IMR-90 (cell line): Measurements from ENCODE around the gene HTATSF1. TPM values are rescaled to one million over a fixed set of nuclear protein-coding genes. Genes with fewer than 3 reads are reported as not detected.

ENCODE experiments used
- ATAC-seq: fragments of 200-7000 bp; cut with Tn5 transposase; 2 replicates; pipeline ENCODE4 v1.9.1; 2020; ENCODE audit warnings: low read depth, mild to moderate bottlenecking, moderate library complexity
- BruUV-seq: library from RNA; stranded (reverse); fragments of 400-500 nt; replicated peaks from 2 replicates; lab custom pipeline; 2021; lab: Mats Ljungman, UMichigan
- CTCF ChIA-PET: fragments of 300-600 bp; formaldehyde crosslinking; extraction: SDS; loops from one replicate; lab custom pipeline; 2021; ENCODE audit warnings: antibody characterized with exemption; lab: Yijun Ruan, JAX
- POLR2A ChIA-PET: fragments of 300-600 bp; sonication (Branson Sonifier 250); formaldehyde crosslinking; loops from one replicate; lab custom pipeline; 2022; ENCODE audit warnings: antibody characterized with exemption; ENCODE audit not compliant: unreplicated experiment; lab: Charles Lee
- DNase-seq: peaks from one replicate; pipeline ENCODE4 v3.0.0; 2013
- H2AFZ ChIP-seq: replicated peaks from 2 replicates; pipeline ENCODE3; 2013; ENCODE audit warnings: low read length, mild to moderate bottlenecking; ENCODE audit not compliant: poor library complexity
- H2AK5ac ChIP-seq: 2 replicates; pipeline ENCODE4 v1.6.1; 2013; ENCODE audit warnings: low read depth, low read length, inconsistent platforms
- H2AK9ac ChIP-seq: replicated peaks from 2 replicates; pipeline ENCODE3; 2013; ENCODE audit warnings: mild to moderate bottlenecking, low read depth, low read length, moderate library complexity; ENCODE audit not compliant: poor library complexity
- H2BK120ac ChIP-seq: 2 replicates; pipeline ENCODE4 v1.6.1; 2013; ENCODE audit warnings: low read depth, low read length, inconsistent platforms
- H2BK15ac ChIP-seq: 3 replicates; pipeline ENCODE4 v1.6.1; 2013; ENCODE audit warnings: low read depth, low read length, inconsistent platforms
- H2BK20ac ChIP-seq: 2 replicates; pipeline ENCODE4 v1.6.1; 2013; ENCODE audit warnings: low read depth, mild to moderate bottlenecking, inconsistent platforms, low read length, moderate library complexity
- H2BK5ac ChIP-seq: 2 replicates; pipeline ENCODE4 v1.6.1; 2013; ENCODE audit warnings: mild to moderate bottlenecking, low read depth, low read length, inconsistent platforms; ENCODE audit not compliant: poor library complexity, severe bottlenecking
- H3K14ac ChIP-seq: replicated peaks from 2 replicates; pipeline ENCODE4 v1.6.1; 2013; ENCODE audit warnings: low read depth, low read length, inconsistent platforms
- H3K18ac ChIP-seq: 2 replicates; pipeline ENCODE4 v1.6.1; 2013; ENCODE audit warnings: low read depth, low read length, control low read depth
- H3K23ac ChIP-seq: 2 replicates; pipeline ENCODE4 v1.6.1; 2013; ENCODE audit warnings: low read depth, low read length, inconsistent platforms
- H3K27ac ChIP-seq: 2 replicates; pipeline ENCODE4 v1.5.1; 2013; ENCODE audit warnings: mild to moderate bottlenecking, control low read depth, low read length; ENCODE audit not compliant: insufficient read depth
- H3K27me3 ChIP-seq: 2 replicates; pipeline ENCODE4 v1.6.1; 2013; ENCODE audit warnings: low read length; ENCODE audit not compliant: control insufficient read depth, insufficient read depth
- H3K36me3 ChIP-seq: 2 replicates; pipeline ENCODE4 v1.6.1; 2013; ENCODE audit warnings: low read length, mixed read lengths; ENCODE audit not compliant: control insufficient read depth, insufficient read depth
- H3K4ac ChIP-seq: 2 replicates; pipeline ENCODE4 v1.6.1; 2013; ENCODE audit warnings: low read depth, low read length, inconsistent platforms
- H3K4me1 ChIP-seq: 2 replicates; pipeline ENCODE4 v1.6.1; 2013; ENCODE audit warnings: low read length, mixed read lengths; ENCODE audit not compliant: control insufficient read depth, insufficient read depth
- H3K4me2 ChIP-seq: 2 replicates; pipeline ENCODE4 v1.6.1; 2013; ENCODE audit warnings: low read depth, mild to moderate bottlenecking, control low read depth, low read length, moderate library complexity
- H3K4me3 ChIP-seq: 2 replicates; pipeline ENCODE4 v1.5.1; 2013; ENCODE audit warnings: low read depth, mild to moderate bottlenecking, control low read depth, low read length, moderate library complexity; ENCODE audit not compliant: insufficient read depth
- H3K56ac ChIP-seq: 2 replicates; pipeline ENCODE4 v1.6.1; 2013; ENCODE audit warnings: low read length, inconsistent platforms; ENCODE audit not compliant: insufficient read depth; ENCODE audit errors: extremely low read depth
- H3K79me1 ChIP-seq, 2 experiments: 2 replicates each; pipeline ENCODE4 v1.6.1; 2013; ENCODE audit warnings: low read length in 2 of 2, inconsistent platforms in 1 of 2, low read depth in 1 of 2
- H3K9ac ChIP-seq: 2 replicates; pipeline ENCODE4 v1.6.1; 2013; ENCODE audit warnings: low read depth, low read length, control low read depth
- H3K9me1 ChIP-seq: 2 replicates; pipeline ENCODE4 v1.6.1; 2013; ENCODE audit warnings: low read length, inconsistent platforms; ENCODE audit not compliant: insufficient read depth
- H3K9me3 ChIP-seq: 2 replicates; pipeline ENCODE4 v1.6.1; 2013; ENCODE audit warnings: low read length; ENCODE audit not compliant: control insufficient read depth, insufficient read depth
- H4K20me1 ChIP-seq: 2 replicates; pipeline ENCODE4 v1.6.1; 2013; ENCODE audit warnings: low read length, inconsistent platforms; ENCODE audit not compliant: insufficient read depth
- H4K5ac ChIP-seq: 2 replicates; pipeline ENCODE4 v1.6.1; 2013; ENCODE audit warnings: mild to moderate bottlenecking, low read depth, low read length, control low read depth
- H4K8ac ChIP-seq, 2 experiments: 2 replicates each; pipeline ENCODE4 v1.6.1; 2013; ENCODE audit warnings: low read depth in 2 of 2, low read length in 2 of 2, control low read depth in 1 of 2, inconsistent platforms in 1 of 2
- H4K91ac ChIP-seq: 2 replicates; pipeline ENCODE4 v1.6.1; 2013; ENCODE audit warnings: low read depth, low read length, inconsistent platforms; ENCODE audit not compliant: insufficient read depth
- BHLHE40 ChIP-seq: fragments of 150-350 bp; IDR thresholded peaks from 2 replicates; pipeline ENCODE4 v1.6.1; 2016; ENCODE audit warnings: mild to moderate bottlenecking, low read depth, low read length
- CHD1 ChIP-seq: IDR thresholded peaks from 2 replicates; pipeline ENCODE4 v1.6.1; 2012; ENCODE audit warnings: low read depth, low read length, improper control_type of control experiment
- ELK1 ChIP-seq: fragments of 150-350 bp; IDR thresholded peaks from 2 replicates; pipeline ENCODE4 v1.6.1; 2016; ENCODE audit warnings: low read depth, mild to moderate bottlenecking, low read length, moderate library complexity, borderline replicate concordance
- FOS ChIP-seq: fragments of 150-350 bp; IDR thresholded peaks from 2 replicates; pipeline ENCODE4 v1.6.1; 2016; ENCODE audit warnings: low read depth, low read length
- MAZ ChIP-seq: IDR thresholded peaks from 2 replicates; pipeline ENCODE4 v1.6.1; 2012; ENCODE audit warnings: low read depth, mild to moderate bottlenecking, low read length, improper control_type of control experiment, moderate library complexity, borderline replicate concordance
- MXI1 ChIP-seq: IDR thresholded peaks from 2 replicates; pipeline ENCODE4 v1.6.1; 2012; ENCODE audit warnings: low read depth, mild to moderate bottlenecking, low read length, moderate library complexity, borderline replicate concordance
- NFE2L2 ChIP-seq: fragments of 150-350 bp; IDR thresholded peaks from 2 replicates; pipeline ENCODE4 v1.6.1; 2016; ENCODE audit warnings: low read depth, mild to moderate bottlenecking, low read length
- RAD21 ChIP-seq: IDR thresholded peaks from 2 replicates; pipeline ENCODE4 v1.6.1; 2012; ENCODE audit warnings: low read length, improper control_type of control experiment
- SMC3 ChIP-seq: fragments of 150-350 bp; IDR thresholded peaks from 2 replicates; pipeline ENCODE4 v1.6.1; 2016; ENCODE audit warnings: low read depth, mild to moderate bottlenecking, antibody characterized with exemption, low read length, moderate library complexity
- dilution Hi-C: fragments of 300-500 bp; cut with HindIII; formaldehyde crosslinking; loops from one replicate; pipeline ENCODE4 v1.14.3; 2018; ENCODE audit warnings: low sequenced_read_pairs; ENCODE audit not compliant: unreplicated experiment
- in situ Hi-C: fragments of 300-500 bp; cut with MboI; formaldehyde crosslinking; loops from 3 replicates; pipeline ENCODE4 v1.14.3; 2019; ENCODE audit warnings: low sequenced_read_pairs, inconsistent platforms, mixed read lengths
- intact Hi-C: fragments of 100-400 bp; cut with micrococcal nuclease; formaldehyde crosslinking; loops from 2 replicates; pipeline ENCODE4 v1.10.0; 2022
- polyA plus RNA-seq, 3 experiments: library from polyadenylated mRNA; depleted of rRNA; stranded (reverse); fragments of >200 nt; gene quantifications; 2 replicates each; pipeline ENCODE4 v1.2.3, GENCODE V29; 2012; ENCODE audit warnings: low replicate concordance in 1 of 3
- total RNA-seq: library from RNA; depleted of rRNA; stranded (reverse); fragments of >200 nt; gene quantifications from 2 replicates; pipeline ENCODE4 v1.2.3, GENCODE V29; 2012

Gene HTATSF1
- total and polyA plus RNA-seq, 2 of the 4 experiments (the other 2 are of a cell fraction): 6.8 to 19.0 TPM

GRCh38 chrX:136447968-136448367, 49.4 kb upstream of the HTATSF1 start:
- H3K18ac ChIP-seq: no peak overlapping the region
- no peaks in the 10 kb centered on the region for H3K36me3 ChIP-seq
- no peaks in the 10 kb centered on the region for H3K79me1 ChIP-seq
- no peaks in the 10 kb centered on the region for H3K9me3 ChIP-seq
- H2BK120ac ChIP-seq: no peak overlapping the region
- DNase-seq (no peak), ATAC-seq (no peak)
- H3K4me2 ChIP-seq: no peak overlapping the region
- no peak overlapping the region for H4K5ac ChIP-seq
- in situ Hi-C loops: no loop called here
- no peaks in the 10 kb centered on the region for H4K20me1 ChIP-seq
- POLR2A ChIA-PET: no interaction called here
- no peak overlapping the region for H3K27ac ChIP-seq
- H2AK5ac ChIP-seq: no peak overlapping the region
- H3K4ac ChIP-seq: no peak overlapping the region
- no peaks in the 10 kb centered on the region for H3K9me1 ChIP-seq
- CTCF ChIA-PET: no interaction called here
- dilution Hi-C loops: no loop called here
- no peak overlapping the region for H3K14ac ChIP-seq
- no peak overlapping the region for H3K4me3 ChIP-seq
- H3K27me3 ChIP-seq: no peaks in the 10 kb centered on the region
- no peak overlapping the region for H2BK15ac ChIP-seq
- TF ChIP-seq CHD1: no peak
- no peak for TF ChIP-seq ELK1
- TF ChIP-seq NFE2L2: no peak
- TF ChIP-seq MAZ: no peak
- no peak for TF ChIP-seq FOS
- TF ChIP-seq SMC3: no peak
- TF ChIP-seq BHLHE40: no peak
- TF ChIP-seq MXI1: no peak
- TF ChIP-seq RAD21: no peak
- H2BK20ac ChIP-seq: no peak overlapping the region
- H3K23ac ChIP-seq: no peak overlapping the region
- H3K9ac ChIP-seq: no peak overlapping the region
- H4K8ac ChIP-seq: no peak overlapping the region
- H3K4me1 ChIP-seq: no peaks in the 10 kb centered on the region
- no peak overlapping the region for H4K91ac ChIP-seq
- H2BK5ac ChIP-seq: no peak overlapping the region
- H2AFZ ChIP-seq: no peak overlapping the region
- no peak overlapping the region for H3K56ac ChIP-seq
- intact Hi-C loops: no loop called here
- no peak overlapping the region for H2AK9ac ChIP-seq
- BruUV-seq: no TSS peak
